PC-3 (cell line): Measurements from ENCODE around the gene RREB1.

Experiments
- EZH2phosphoT487 ChIP-seq: fragments of 300-600 bp; sonication (generic); IDR thresholded peaks from 2 replicates; pipeline ENCODE4 v1.6.1; 2018; ENCODE audit warnings: mild to moderate bottlenecking, antibody characterized with exemption, low read length, borderline replicate concordance
- TF ChIP-seq, protein P1 (sequence below): fragments of 300-600 bp; sonication (generic); conservative IDR thresholded peaks from 2 replicates; pipeline ENCODE4 v1.5.1; 2017; ENCODE audit warnings: antibody characterized with exemption, low read depth, mild to moderate bottlenecking, low read length

DNA sequence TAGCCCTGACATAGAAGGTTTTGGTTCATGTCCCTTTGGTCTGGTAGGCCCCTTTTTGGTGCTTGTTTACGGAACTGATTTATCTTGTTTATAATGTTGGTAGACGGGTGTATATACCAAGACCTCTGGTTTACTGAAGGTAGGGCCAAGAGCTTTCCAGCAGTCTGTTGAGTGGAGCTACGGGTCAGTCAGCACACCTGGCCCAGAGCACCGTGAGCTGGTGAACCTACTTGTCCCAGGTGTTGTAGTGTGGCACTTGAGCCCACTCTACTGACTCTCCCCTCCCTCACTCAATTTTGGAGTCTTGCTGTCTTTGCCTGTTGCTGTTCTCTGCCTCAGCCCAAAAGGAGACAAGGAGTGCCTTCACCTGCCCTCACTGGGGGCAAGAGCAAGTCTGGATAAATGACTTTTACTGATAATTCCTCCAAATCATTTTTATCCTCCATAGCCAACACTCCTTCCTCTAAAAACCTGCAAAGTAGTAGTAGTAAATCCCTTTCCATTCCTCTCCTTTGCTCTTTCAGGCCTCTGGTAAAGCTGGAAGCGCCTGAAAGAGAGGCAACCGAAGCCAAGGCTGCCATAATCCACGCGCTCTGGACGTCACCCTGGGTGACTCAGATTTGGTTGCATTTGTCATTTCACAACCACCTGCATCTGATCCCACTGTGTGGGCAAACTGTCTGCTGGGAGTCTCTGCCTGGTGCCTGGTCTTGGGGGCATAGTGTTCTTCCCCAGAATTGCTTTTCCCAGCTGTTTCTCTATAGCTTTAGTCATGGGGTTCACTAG, 22.2 kb downstream of the RREB1 start:
- TF ChIP-seq, protein P1, sequence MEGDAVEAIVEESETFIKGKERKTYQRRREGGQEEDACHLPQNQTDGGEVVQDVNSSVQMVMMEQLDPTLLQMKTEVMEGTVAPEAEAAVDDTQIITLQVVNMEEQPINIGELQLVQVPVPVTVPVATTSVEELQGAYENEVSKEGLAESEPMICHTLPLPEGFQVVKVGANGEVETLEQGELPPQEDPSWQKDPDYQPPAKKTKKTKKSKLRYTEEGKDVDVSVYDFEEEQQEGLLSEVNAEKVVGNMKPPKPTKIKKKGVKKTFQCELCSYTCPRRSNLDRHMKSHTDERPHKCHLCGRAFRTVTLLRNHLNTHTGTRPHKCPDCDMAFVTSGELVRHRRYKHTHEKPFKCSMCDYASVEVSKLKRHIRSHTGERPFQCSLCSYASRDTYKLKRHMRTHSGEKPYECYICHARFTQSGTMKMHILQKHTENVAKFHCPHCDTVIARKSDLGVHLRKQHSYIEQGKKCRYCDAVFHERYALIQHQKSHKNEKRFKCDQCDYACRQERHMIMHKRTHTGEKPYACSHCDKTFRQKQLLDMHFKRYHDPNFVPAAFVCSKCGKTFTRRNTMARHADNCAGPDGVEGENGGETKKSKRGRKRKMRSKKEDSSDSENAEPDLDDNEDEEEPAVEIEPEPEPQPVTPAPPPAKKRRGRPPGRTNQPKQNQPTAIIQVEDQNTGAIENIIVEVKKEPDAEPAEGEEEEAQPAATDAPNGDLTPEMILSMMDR, result no peak
- TF ChIP-seq EZH2phosphoT487, result no peak
